ENCODE data around the gene BCL11B. TPM values are rescaled to one million over a fixed set of nuclear protein-coding genes. Genes with fewer than 3 reads are reported as not detected.
A peak's percentile ranks its signal among the peaks of the same experiment; 100 is the strongest.

Gene BCL11B
- polyA plus RNA-seq, 3 donors: 0.01 TPM; not detected in 2

GRCh38 chr14:99249389-99249788 lies 22.6 kb downstream of the BCL11B start:
- Mint-ChIP-seq H3K36me3 (no peaks in the 10 kb centered on the region), H3K9me3 (peaks cover 0 to 2% (median 0%) of the 10 kb centered on the region in 7 donors), H3K4me1 (no peaks in the 10 kb centered on the region), H3K4me3 (no peak overlapping the region), H3K27ac (no peak overlapping the region), H3K27me3 (ENCODE audit: low read depth in 3 of 3) (peaks cover 53 to 68% (median 58%) of the 10 kb centered on the region in 3 donors)
- no peaks in the 10 kb centered on the region for H3K9me3 ChIP-seq (replicated peaks in 1 of 2; ENCODE audit: control insufficient read depth in 1 of 2, insufficient read depth in 1 of 2, low read length in 2 of 2)
- no peak for DNase-seq
- WGBS (ENCODE audit: insufficient coverage): 100% methylated on average over 1 of the region's 6 CpGs
- no peaks in the 10 kb centered on the region for H3K4me1 ChIP-seq (ENCODE audit: control insufficient read depth in 1 of 2, insufficient read depth in 2 of 2, low read length in 2 of 2)
- H2AFZ ChIP-seq (ENCODE audit: insufficient read depth, low read depth, low read length, poor library complexity, severe bottlenecking): no peak overlapping the region
- no peak overlapping the region for H3K4me3 ChIP-seq (replicated peaks in 1 of 3; ENCODE audit: low read depth in 2 of 3, low read length in 3 of 3)
- H3K9ac ChIP-seq (ENCODE audit: insufficient read depth, low read length, poor library complexity, severe bottlenecking): no peak overlapping the region
- peaks cover 17 to 46% of the 10 kb centered on the region in 2 donors for H3K27me3 ChIP-seq (ENCODE audit: control insufficient read depth in 2 of 2, insufficient read depth in 2 of 2, low read length in 2 of 2)
- H4K20me1 ChIP-seq (ENCODE audit: insufficient read depth, low read length): no peaks in the 10 kb centered on the region
- no peak for TF ChIP-seq CTCF (IDR thresholded peaks at IDR 0.05)
- H3K4me2 ChIP-seq (replicated peaks; ENCODE audit: extremely low read depth, low read length, poor library complexity, severe bottlenecking): no peak overlapping the region
- no peaks in the 10 kb centered on the region for H3K79me2 ChIP-seq (ENCODE audit: insufficient read depth, low read length)
- no peaks in the 10 kb centered on the region for H3K36me3 ChIP-seq (replicated peaks in 1 of 2; ENCODE audit: control insufficient read depth in 1 of 2, insufficient read depth in 2 of 2, low read length in 2 of 2)
- intact Hi-C loops (cut with micrococcal nuclease): no loop called here
- H3K27ac ChIP-seq (ENCODE audit: low read depth in 1 of 2, low read length in 2 of 2): no peak overlapping the region

- Mint-ChIP-seq H3K27me3 (ENCODE audit: low read depth in 3 of 3) (peaks cover 56 to 69% (median 64%) of the 10 kb centered on the region in 3 donors), H3K4me1 (no peaks in the 10 kb centered on the region), H3K9me3 (peaks cover 0 to 5% (median 0%) of the 10 kb centered on the region in 7 donors), H3K4me3 (peak overlapping the region in 1 of 2 donors; percentile 35), H3K36me3 (no peaks in the 10 kb centered on the region), H3K27ac (no peak overlapping the region)
- Histone ChIP-seq H2AFZ (ENCODE audit: insufficient read depth, low read depth, low read length, poor library complexity, severe bottlenecking) (no peak overlapping the region), H3K27me3 (ENCODE audit: control insufficient read depth in 2 of 2, insufficient read depth in 2 of 2, low read length in 2 of 2) (peaks cover 23 to 52% of the 10 kb centered on the region in 2 donors), H4K20me1 (ENCODE audit: insufficient read depth, low read length) (no peaks in the 10 kb centered on the region), H3K4me1 (ENCODE audit: control insufficient read depth in 1 of 2, insufficient read depth in 2 of 2, low read length in 2 of 2) (no peaks in the 10 kb centered on the region), H3K36me3 (replicated peaks in 1 of 2; ENCODE audit: control insufficient read depth in 1 of 2, insufficient read depth in 2 of 2, low read length in 2 of 2) (no peaks in the 10 kb centered on the region), H3K27ac (ENCODE audit: low read depth in 1 of 2, low read length in 2 of 2) (no peak overlapping the region), H3K9me3 (replicated peaks in 1 of 2; ENCODE audit: control insufficient read depth in 1 of 2, insufficient read depth in 1 of 2, low read length in 2 of 2) (no peaks in the 10 kb centered on the region), H3K79me2 (ENCODE audit: insufficient read depth, low read length) (no peaks in the 10 kb centered on the region), H3K9ac (ENCODE audit: insufficient read depth, low read length, poor library complexity, severe bottlenecking) (no peak overlapping the region), H3K4me3 (replicated peaks in 1 of 3; ENCODE audit: low read depth in 2 of 3, low read length in 3 of 3) (no peak overlapping the region), H3K4me2 (replicated peaks; ENCODE audit: extremely low read depth, low read length, poor library complexity, severe bottlenecking) (no peak overlapping the region)
- WGBS (ENCODE audit: insufficient coverage): 75% methylated on average over 5 of the region's 5 CpGs
- intact Hi-C loops (cut with micrococcal nuclease): no loop called here
- DNase-seq: no peak
- TF ChIP-seq CTCF (IDR thresholded peaks at IDR 0.05): no peak
These were observed 23.2 kb downstream of the BCL11B start for GRCh38 chr14:99248761-99249171.
